IMR-90 (cell line): ENCODE results near the gene ARFGAP2.

Experiments used
- CEBPB ChIP-seq: IDR thresholded peaks from 2 replicates; pipeline ENCODE4 v1.6.1; 2012; ENCODE audit warnings: low read depth, low read length, improper control_type of control experiment
- CTCF ChIP-seq: conservative IDR thresholded peaks from 2 replicates; pipeline ENCODE4 v1.5.1; 2012; ENCODE audit warnings: mild to moderate bottlenecking, low read depth, low read length, improper control_type of control experiment
- RFX5 ChIP-seq: IDR thresholded peaks from 2 replicates; pipeline ENCODE4 v1.8.0; 2012; ENCODE audit warnings: low read depth, mild to moderate bottlenecking, low read length, moderate library complexity

DNA sequence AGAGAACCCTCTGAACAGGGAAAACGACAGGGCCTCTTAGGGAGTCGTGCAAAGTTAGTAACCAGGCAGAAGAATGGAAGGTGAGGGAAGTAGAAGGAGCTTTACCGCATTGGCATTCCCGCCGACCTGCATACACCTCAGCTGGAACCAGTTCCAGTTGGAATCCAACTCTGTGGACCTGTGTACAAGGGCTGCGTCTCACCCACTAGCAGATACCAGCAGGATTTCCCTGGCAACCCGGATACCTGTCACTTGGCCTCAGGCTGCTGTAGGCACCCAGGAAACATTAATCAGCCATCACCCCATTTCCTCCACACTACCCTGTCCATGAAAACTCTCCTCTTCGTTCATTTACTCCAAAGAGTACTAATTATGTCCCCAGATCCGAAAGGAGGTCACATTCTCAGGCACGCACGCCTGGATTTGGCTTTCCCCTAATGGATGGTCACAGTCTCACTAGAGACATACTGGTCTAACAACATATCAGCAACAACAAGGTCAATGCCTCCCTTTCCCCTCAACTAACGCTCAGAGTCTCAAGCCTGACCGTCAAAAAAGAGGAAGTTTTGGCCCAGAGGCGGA is 842 bp downstream of the ARFGAP2 start:
- TF ChIP-seq CEBPB (no peak), CTCF (no peak), RFX5 (no peak)
